Right cardiac atrium (tissue), 5 donors: ENCODE data around the gene KRT6B. TPM values are rescaled to one million over a fixed set of nuclear protein-coding genes. Genes with fewer than 3 reads are reported as not detected.
"Not testable (repeated sequence)": the region's sequence is repeated elsewhere in the genome, so short reads cannot be mapped to it uniquely, and the experiment has no call there.

Experiments
- ATAC-seq, 2 donors: fragments of 200-7000 bp; cut with Tn5 transposase; one replicate each; pipeline versions ENCODE4 v1.8.0 to v1.9.1; 2020; ENCODE audit warnings: moderate library complexity in 2 of 2, mild to moderate bottlenecking in 1 of 2
- DNase-seq, 3 donors: peaks; one replicate each; pipeline ENCODE4 v3.0.0-alpha.2; 2020
- H3K27ac ChIP-seq: one replicate; pipeline ENCODE4 v1.5.1; 2013; ENCODE audit warnings: mild to moderate bottlenecking, low read length, control low read depth, moderate library complexity
- H3K27me3 ChIP-seq: one replicate; pipeline ENCODE4 v1.6.1; 2013; ENCODE audit not compliant: control insufficient read depth, insufficient read depth
- H3K4me1 ChIP-seq: one replicate; pipeline ENCODE4 v1.6.1; 2013; ENCODE audit warnings: low read length; ENCODE audit not compliant: control insufficient read depth, insufficient read depth
- H3K4me3 ChIP-seq: one replicate; pipeline ENCODE4 v1.5.1; 2013; ENCODE audit warnings: low read length, control low read depth
- H3K9me3 ChIP-seq: one replicate; pipeline ENCODE4 v1.6.1; 2013; ENCODE audit warnings: low read length; ENCODE audit not compliant: control insufficient read depth
- WGBS: extraction: QIAGEN DNeasy Blood & Tissue Kit; methylation state at CpG from one replicate; pipeline ENCODE4 v1.1.7; 2013; 5-methylcytosine and 5-hydroxymethylcytosine counted together
- intact Hi-C, 4 donors: fragments of 100-400 bp; cut with DNase I; formaldehyde crosslinking; loops; one replicate each; pipeline versions ENCODE4 v1.11.0 to v1.14.0; 2022 to 2023
- long read RNA-seq, 4 donors: library from polyadenylated mRNA; unstranded; transcript quantifications; one replicate each; pipeline ENCODE4 v2.0.0, GENCODE V29; 2020 to 2021
- polyA plus RNA-seq: library from polyadenylated mRNA; stranded (reverse); fragments of 200-250 nt; gene quantifications from one replicate; pipeline ENCODE4 v1.2.3, GENCODE V29; 2013
- total RNA-seq, 4 donors: library from RNA; stranded (reverse); fragmentation: NEBNext Ultra II Directional; extraction: Animal tissue kit (Norgen Biotek cat#: 25700); gene quantifications; one replicate each; pipeline ENCODE4 v1.2.1, GENCODE V29; 2021
- donor health status: healthy with polysubstance abuse.
- donor health status: DM: no; HTN: yes; CAD: no.
- donor health status: DM: no; HTN: no; CAD: no.
- donor health status: DM: no; HTN: yes; CAD: no; lungs with severe emphysema.
- donor health status: DM: yes; HTN: yes; CAD: no.

The KRT6B gene
- not detected for total RNA-seq
- not detected for polyA plus RNA-seq
- long read RNA-seq, donor 1 = 0 reads
- long read RNA-seq, donor 2 = 0 reads
- long read RNA-seq, donor 3 = 0 reads
- long read RNA-seq, donor 4 = 0 reads

DNA sequence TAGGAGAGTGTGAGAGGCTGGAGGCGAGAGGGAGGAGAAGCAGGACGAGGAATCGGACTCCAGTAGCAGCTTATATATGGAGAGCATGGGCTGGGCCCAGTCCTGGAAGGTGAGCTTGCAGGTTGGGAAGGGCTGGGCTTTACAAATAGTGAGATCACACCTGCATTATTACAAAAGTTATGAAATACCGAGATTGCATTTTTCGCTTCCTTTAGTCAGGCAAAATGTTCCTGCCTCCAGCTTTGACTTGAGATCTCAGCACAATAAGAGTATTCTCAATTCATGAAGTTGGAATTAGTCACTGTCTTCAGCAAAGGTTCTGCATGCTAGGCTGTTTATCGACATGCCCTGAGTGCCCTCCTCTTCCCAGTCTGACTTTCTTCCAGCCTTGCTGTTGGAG, at the start of gene KRT6B:
Gene KRT6B, minus strand, starts transcription at position 46 of the 400 bp plus-strand sequence. CDS start 68 bp downstream, outside the sequence.
- ATAC-seq = no peak
- WGBS = 86% methylated on average over 6 of the region's 6 CpGs

DNA sequence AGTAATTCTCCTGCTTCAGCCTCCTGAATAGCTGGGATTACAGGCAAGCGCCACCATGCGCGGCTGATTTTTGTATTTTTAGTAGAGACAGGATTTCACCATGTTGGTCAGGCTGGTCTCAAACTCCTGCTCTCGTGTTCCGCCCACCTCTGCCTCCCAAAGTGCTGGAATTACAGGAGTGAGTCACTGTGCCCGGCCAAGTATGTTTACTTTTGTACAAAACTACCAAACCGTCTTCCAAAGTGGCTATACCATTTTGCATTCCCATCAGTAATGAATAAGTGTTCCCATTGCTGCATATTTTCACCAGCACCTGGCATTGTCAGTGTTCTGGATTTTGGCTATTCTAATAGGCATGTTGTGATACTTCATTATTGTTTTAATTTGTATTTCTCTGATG, 49.5 kb upstream of the KRT6B start:
- no peak for DNase-seq
- WGBS = 90% methylated on average over 7 of the region's 7 CpGs
- H3K4me1 ChIP-seq = no peaks in the 10 kb centered on the region
- no peaks in the 10 kb centered on the region for H3K9me3 ChIP-seq
- no peaks in the 10 kb centered on the region for H3K27me3 ChIP-seq
- no peak overlapping the region for H3K27ac ChIP-seq
- intact Hi-C loops = loop anchor here in 3 of 4 donors (10.0 kb wide), 1 partner anchor 127 kb away; no protein-coding TSS in a partner anchor
- H3K4me3 ChIP-seq = no peak overlapping the region
- ATAC-seq = no peak

More for the DNA sequence above, at the start of gene KRT6B:
- DNase-seq = no peak
- H3K4me3 ChIP-seq = no peak within 1 kb of the TSS
- H3K27me3 ChIP-seq = no peaks in the 10 kb centered on the region
- H3K9me3 ChIP-seq = no peaks in the 10 kb centered on the region
- intact Hi-C loops = no loop called here
- no peaks in the 10 kb centered on the region for H3K4me1 ChIP-seq
- H3K27ac ChIP-seq = no peak within 1 kb of the TSS

DNA sequence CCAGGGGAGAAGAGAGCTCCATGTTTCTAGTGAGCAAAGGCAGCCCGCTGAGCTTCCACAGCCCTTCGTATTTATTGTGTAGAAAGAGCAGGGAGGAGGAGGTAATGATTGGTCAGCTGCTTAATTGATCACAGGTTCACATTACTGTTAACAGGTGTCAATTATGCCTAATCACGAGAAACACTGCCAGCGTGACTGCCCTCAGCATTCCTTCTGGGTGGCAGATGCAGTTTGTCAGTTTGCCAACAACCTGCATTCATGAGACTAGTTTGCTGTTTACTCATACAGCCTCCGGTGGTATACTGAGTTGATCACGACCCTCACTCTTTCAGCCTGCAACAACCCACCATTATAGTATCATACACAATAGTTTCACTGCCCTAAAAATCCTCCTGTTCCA, 48.6 kb upstream of the KRT6B start:
- not testable (repeated sequence) for H3K4me1 ChIP-seq, ATAC-seq, H3K4me3 ChIP-seq, DNase-seq, H3K27ac ChIP-seq, H3K27me3 ChIP-seq, H3K9me3 ChIP-seq
- intact Hi-C loops = loop anchor here in 3 of 4 donors (10.0 kb wide), 1 partner anchor 126 kb away; no protein-coding TSS in a partner anchor
- WGBS = 83% methylated on average over 6 of the region's 6 CpGs

DNA sequence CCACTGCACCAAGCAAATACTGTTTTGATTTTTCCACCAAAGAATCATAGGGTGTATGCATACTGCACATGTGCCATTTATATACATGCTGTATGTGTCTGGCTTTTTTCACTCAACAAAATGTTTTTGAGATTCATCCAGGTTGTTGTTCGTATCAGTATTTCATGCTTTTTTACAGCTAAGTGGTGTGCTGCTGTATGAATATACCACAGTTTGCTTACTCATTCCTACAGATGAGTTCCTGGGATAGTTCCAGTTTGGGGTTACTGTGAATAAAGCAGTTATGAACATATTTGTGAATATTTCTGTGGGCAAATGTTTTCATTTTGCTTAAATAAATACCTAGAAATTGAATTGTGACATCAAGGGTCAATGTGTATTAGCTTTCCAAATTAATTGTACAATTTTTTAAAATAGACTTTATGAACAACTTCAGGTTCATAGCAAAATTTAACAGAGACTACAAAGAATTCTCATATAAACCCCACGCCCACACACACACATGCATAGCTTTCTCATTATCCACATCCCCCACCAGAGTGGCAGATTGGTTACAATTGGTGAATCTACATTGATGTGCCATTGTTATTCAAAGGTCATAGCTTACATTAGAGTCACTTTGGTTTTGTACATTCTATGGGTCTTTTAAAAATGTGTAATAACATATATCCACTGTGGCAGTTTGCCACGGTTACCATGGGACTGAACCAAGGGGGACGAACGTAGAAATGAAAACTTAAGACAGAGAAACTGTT, 48.0 kb upstream of the KRT6B start:
- WGBS = 80% methylated on average over 5 of the region's 5 CpGs
- ATAC-seq = no peak
- Histone ChIP-seq H3K27me3 (no peaks in the 10 kb centered on the region), H3K4me1 (no peaks in the 10 kb centered on the region), H3K9me3 (no peaks in the 10 kb centered on the region), H3K27ac (no peak overlapping the region), H3K4me3 (no peak overlapping the region)
- no peak for DNase-seq
- intact Hi-C loops = loop anchor here in 3 of 4 donors (10.0 kb wide), 1 partner anchor 125 kb away; no protein-coding TSS in a partner anchor

DNA sequence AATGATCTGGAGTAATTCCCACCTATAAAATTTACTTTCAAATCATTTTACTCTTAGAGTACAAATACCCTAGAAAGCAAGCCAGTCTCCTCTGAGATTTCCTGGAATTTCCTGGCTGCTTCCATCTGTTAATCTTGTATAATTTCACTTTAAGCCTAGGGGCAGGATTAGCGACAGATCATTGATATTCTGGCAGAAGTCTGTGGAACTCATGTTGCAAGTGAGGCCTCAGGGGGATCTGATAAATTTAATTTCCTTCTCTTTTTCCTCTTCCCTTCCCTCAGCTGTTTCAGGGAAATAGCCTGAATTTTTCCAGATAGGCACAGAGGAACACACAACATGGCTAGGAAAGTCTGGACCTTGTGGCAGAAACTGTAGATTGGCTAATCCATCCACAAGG, 47.0 kb upstream of the KRT6B start:
- Histone ChIP-seq H3K27ac (no peak overlapping the region), H3K27me3 (no peaks in the 10 kb centered on the region), H3K9me3 (no peaks in the 10 kb centered on the region), H3K4me1 (no peaks in the 10 kb centered on the region), H3K4me3 (no peak overlapping the region)
- ATAC-seq (no peak), DNase-seq (no peak)
- intact Hi-C loops = no loop called here
- WGBS = 33% methylated on average over 1 of the region's 1 CpG

DNA sequence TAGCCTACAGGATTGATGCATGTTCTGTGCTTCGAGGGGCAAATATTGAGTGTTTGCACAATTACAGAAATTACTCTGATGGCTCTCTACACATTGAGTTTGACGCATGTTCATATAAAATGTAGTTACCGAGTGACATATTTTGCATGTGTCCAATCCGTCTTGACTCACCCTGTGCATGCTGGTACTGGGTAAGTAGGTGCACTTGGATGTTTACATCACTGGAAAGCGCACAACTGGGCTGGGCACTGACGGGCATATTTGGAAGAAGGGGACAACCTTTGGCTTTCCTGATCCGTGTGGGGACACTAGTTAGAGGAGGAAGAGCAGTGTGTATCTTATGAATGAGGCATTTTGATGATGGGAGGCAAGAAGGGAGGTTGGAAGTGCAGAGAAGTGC, 46.0 kb upstream of the KRT6B start:
- intact Hi-C loops = no loop called here
- 85% methylated on average over 7 of the region's 7 CpGs for WGBS
- no peak for DNase-seq

DNA sequence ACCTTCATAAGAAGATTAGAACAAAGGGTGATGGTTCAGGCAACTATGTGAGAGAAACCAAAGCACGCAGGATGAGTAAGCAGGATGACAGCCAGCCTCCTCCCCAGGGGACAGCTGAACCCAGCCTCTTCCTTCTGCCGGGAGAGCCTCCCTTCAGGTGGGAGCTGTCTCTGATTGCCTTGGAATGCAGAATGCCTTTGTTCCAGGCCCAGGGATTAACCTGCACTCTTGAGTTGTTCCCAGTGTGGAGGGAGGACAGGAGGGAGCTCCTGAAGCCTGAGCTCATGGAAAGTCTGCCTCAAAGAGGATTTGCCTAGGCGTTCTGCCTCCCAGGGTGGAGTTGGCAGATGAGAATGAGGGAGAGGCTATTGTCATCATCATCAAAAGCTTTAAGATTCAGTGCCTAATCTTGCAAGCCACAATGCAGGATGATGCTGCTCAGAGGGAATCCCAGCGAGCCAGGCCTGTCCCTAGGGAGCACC, 44.7 kb upstream of the KRT6B start:
- H3K27ac ChIP-seq = no peak overlapping the region
- H3K27me3 ChIP-seq = no peaks in the 10 kb centered on the region
- intact Hi-C loops = no loop called here
- no peaks in the 10 kb centered on the region for H3K4me1 ChIP-seq
- 48% methylated on average over 4 of the region's 4 CpGs for WGBS
- no peak overlapping the region for H3K4me3 ChIP-seq
- no peaks in the 10 kb centered on the region for H3K9me3 ChIP-seq
- ATAC-seq = peak; percentile 27 to 77
- no peak for DNase-seq

More for the DNA sequence above, 46.0 kb upstream of the KRT6B start:
- Histone ChIP-seq H3K27ac (no peak overlapping the region), H3K4me3 (no peak overlapping the region), H3K4me1 (no peaks in the 10 kb centered on the region), H3K27me3 (no peaks in the 10 kb centered on the region), H3K9me3 (no peaks in the 10 kb centered on the region)
- ATAC-seq = no peak

DNA sequence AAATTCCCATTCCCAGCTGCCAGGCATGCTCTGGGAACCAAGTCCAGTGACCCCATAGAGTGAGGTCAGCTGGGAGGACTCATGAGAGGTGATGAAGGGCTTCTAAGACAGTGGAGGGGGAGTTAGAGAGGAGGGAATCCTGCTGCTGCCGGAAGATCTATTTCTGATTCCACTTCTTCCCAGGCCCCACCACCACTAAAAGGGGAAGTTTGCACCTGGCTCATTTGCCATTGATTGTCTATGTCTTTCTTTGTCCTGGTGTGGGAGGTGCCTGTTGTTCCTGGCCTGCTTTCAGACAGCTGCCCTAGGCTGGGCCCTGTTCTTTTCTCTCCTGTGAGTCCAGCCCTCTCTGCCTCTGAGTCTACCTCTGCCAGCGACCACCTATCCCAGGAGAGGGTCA, 44.1 kb upstream of the KRT6B start:
- H3K4me3 ChIP-seq = no peak overlapping the region
- DNase-seq (no peak), ATAC-seq (peak in 1 of 2 donors; percentile 24)
- no peaks in the 10 kb centered on the region for H3K4me1 ChIP-seq
- 53% methylated on average over 2 of the region's 2 CpGs for WGBS
- H3K27ac ChIP-seq = no peak overlapping the region
- H3K27me3 ChIP-seq = no peaks in the 10 kb centered on the region
- H3K9me3 ChIP-seq = no peaks in the 10 kb centered on the region
- intact Hi-C loops = no loop called here

DNA sequence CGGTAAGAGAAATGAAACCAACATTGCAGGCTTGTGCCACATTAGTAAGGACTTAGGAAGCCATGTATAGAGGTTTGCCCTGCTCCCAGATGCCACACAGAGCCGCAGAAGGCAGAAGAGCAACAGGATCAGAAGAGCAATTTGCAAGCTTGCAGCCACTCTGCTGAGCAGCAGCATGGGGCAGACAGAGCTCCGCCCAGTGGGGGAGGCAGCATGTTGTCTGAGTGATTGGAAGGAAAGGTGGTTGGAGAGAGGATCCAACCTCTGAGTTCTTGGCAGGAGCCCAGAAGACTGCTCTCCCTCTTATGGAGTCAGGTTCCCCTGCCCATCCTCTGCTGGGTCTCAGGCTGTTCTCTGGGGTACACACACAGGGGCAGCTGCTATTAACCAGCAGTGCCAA, 43.4 kb upstream of the KRT6B start:
- ATAC-seq (no peak), DNase-seq (peak in 1 of 3 donors; percentile 17)
- Histone ChIP-seq H3K27ac (no peak overlapping the region), H3K9me3 (no peaks in the 10 kb centered on the region), H3K27me3 (no peaks in the 10 kb centered on the region), H3K4me1 (no peaks in the 10 kb centered on the region), H3K4me3 (no peak overlapping the region)
- WGBS = 45% methylated on average over 3 of the region's 3 CpGs
- intact Hi-C loops = no loop called here

DNA sequence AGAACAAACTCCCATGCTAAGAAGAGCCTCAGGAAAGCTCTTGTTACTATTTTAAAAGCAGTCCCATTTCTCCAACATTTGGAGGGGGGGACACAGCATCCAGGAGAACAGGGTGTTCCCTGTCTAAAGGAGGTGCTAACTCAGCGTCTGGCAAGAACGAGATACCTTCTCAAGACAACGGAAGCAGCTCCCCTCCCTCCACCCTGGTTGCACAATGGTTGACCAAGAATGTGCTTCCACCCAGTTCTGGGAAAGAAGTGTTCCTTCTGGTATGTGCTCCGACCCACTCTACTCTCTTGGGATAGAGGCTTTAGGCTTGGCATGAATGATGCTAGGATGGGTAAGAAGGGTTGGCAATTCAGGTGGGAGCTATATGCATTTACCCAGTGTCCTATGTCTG, 42.6 kb upstream of the KRT6B start:
- Histone ChIP-seq H3K27ac (no peak overlapping the region), H3K4me3 (no peak overlapping the region), H3K27me3 (no peaks in the 10 kb centered on the region), H3K9me3 (no peaks in the 10 kb centered on the region), H3K4me1 (no peaks in the 10 kb centered on the region)
- peak; percentile 69 to 84 for ATAC-seq
- 46% methylated on average over 4 of the region's 4 CpGs for WGBS
- intact Hi-C loops = no loop called here
- peak in 2 of 3 donors; percentile 58 to 64 for DNase-seq

DNA sequence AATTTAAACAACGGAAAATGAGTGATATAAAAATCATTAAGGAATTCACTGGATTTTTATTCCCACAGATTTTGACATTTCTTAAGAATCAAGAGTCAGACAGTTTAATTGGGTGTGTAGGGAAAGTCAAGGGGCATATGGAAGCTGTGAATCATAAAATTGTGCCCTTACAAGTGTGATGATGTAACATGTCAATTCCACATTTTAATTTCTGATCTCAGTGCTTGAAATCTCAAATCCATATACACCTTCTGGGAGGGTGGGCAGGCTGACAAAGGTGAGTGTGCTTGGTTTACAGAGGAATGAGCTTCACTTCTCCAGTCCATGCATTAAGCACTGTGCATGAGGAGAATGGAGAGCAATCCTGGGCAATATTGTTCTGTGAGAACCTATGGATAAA, 42.2 kb upstream of the KRT6B start:
- WGBS = 89% methylated on average over 1 of the region's 1 CpG
- no peaks in the 10 kb centered on the region for H3K27me3 ChIP-seq
- no peak overlapping the region for H3K27ac ChIP-seq
- no peaks in the 10 kb centered on the region for H3K4me1 ChIP-seq
- intact Hi-C loops = no loop called here
- H3K9me3 ChIP-seq = no peaks in the 10 kb centered on the region
- ATAC-seq = no peak
- no peak for DNase-seq
- H3K4me3 ChIP-seq = no peak overlapping the region
